ENCODE measurements around the gene PCDHGA4.
"Not testable (repeated sequence)": the region's sequence is repeated elsewhere in the genome, so short reads cannot be mapped to it uniquely, and the experiment has no call there.

Gene PCDHGA4

GRCh38 chr5:141389153-141390042, 34.6 kb downstream of the PCDHGA4 start:
- H3K9ac ChIP-seq (ENCODE audit: low read length): no peak overlapping the region
- no peak overlapping the region for H3K4me2 ChIP-seq (ENCODE audit: low read length)
- no peaks in the 10 kb centered on the region for H3K27me3 ChIP-seq (ENCODE audit: low read depth, low read length)
- H3K79me2 ChIP-seq (ENCODE audit: low read length): no peaks in the 10 kb centered on the region
- TF ChIP-seq CTCF (IDR thresholded peaks at IDR 0.05; ENCODE audit: low read depth, low read length) (no peak), EZH2phosphoT487 (IDR thresholded peaks at IDR 0.05; ENCODE audit: low read depth) (no peak)
- H3K9me3 ChIP-seq (ENCODE audit: insufficient read depth, low read length): no peaks in the 10 kb centered on the region
- no peaks in the 10 kb centered on the region for H3K36me3 ChIP-seq (replicated peaks; ENCODE audit: low read depth, low read length)
- H4K20me1 ChIP-seq (ENCODE audit: insufficient read depth, low read length): no peaks in the 10 kb centered on the region
- H3K27ac ChIP-seq (ENCODE audit: low read length): no peak overlapping the region
- no peaks in the 10 kb centered on the region for H3K4me1 ChIP-seq (ENCODE audit: low read length)
- no peak overlapping the region for H2AFZ ChIP-seq (ENCODE audit: low read depth, low read length)
- H3K4me3 ChIP-seq (ENCODE audit: low read length): no peak overlapping the region

GRCh38 chr5:141392429-141393198, 37.8 kb downstream of the PCDHGA4 start, which contains the start of gene PCDHGA8:
PCDHGA8 (plus strand) TSS chr5:141392633; CDS start chr5:141392814, 181 bp downstream.
- H3K4me2 ChIP-seq (ENCODE audit: low read length): no peak within 1 kb of the TSS
- no peaks in the 10 kb centered on the region for H3K36me3 ChIP-seq (replicated peaks; ENCODE audit: low read depth, low read length)
- TF ChIP-seq EZH2phosphoT487 (IDR thresholded peaks at IDR 0.05; ENCODE audit: low read depth): no peak
- no peak for TF ChIP-seq CTCF (IDR thresholded peaks at IDR 0.05; ENCODE audit: low read depth, low read length)
- no peaks in the 10 kb centered on the region for H3K4me1 ChIP-seq (ENCODE audit: low read length)
- no peaks in the 10 kb centered on the region for H4K20me1 ChIP-seq (ENCODE audit: insufficient read depth, low read length)
- H3K9ac ChIP-seq (ENCODE audit: low read length): no peak within 1 kb of the TSS
- H3K9me3 ChIP-seq (ENCODE audit: insufficient read depth, low read length): no peaks in the 10 kb centered on the region
- no peaks in the 10 kb centered on the region for H3K79me2 ChIP-seq (ENCODE audit: low read length)
- no peaks in the 10 kb centered on the region for H3K27me3 ChIP-seq (ENCODE audit: low read depth, low read length)
- no peak within 1 kb of the TSS for H2AFZ ChIP-seq (ENCODE audit: low read depth, low read length)
- no peak within 1 kb of the TSS for H3K27ac ChIP-seq (ENCODE audit: low read length)
- no peak within 1 kb of the TSS for H3K4me3 ChIP-seq (ENCODE audit: low read length)

GRCh38 chr5:141393267-141393666, 38.4 kb downstream of the PCDHGA4 start:
- no peaks in the 10 kb centered on the region for H3K27me3 ChIP-seq (ENCODE audit: low read depth, low read length)
- no peaks in the 10 kb centered on the region for H3K36me3 ChIP-seq (replicated peaks; ENCODE audit: low read depth, low read length)
- no peak overlapping the region for H3K27ac ChIP-seq (ENCODE audit: low read length)
- no peak overlapping the region for H3K4me2 ChIP-seq (ENCODE audit: low read length)
- no peaks in the 10 kb centered on the region for H3K79me2 ChIP-seq (ENCODE audit: low read length)
- H2AFZ ChIP-seq (ENCODE audit: low read depth, low read length): no peak overlapping the region
- H3K4me1 ChIP-seq (ENCODE audit: low read length): no peaks in the 10 kb centered on the region
- no peak overlapping the region for H3K9ac ChIP-seq (ENCODE audit: low read length)
- TF ChIP-seq CTCF (IDR thresholded peaks at IDR 0.05; ENCODE audit: low read depth, low read length) (no peak), EZH2phosphoT487 (IDR thresholded peaks at IDR 0.05; ENCODE audit: low read depth) (no peak)
- no peaks in the 10 kb centered on the region for H4K20me1 ChIP-seq (ENCODE audit: insufficient read depth, low read length)
- H3K9me3 ChIP-seq (ENCODE audit: insufficient read depth, low read length): no peaks in the 10 kb centered on the region
- no peak overlapping the region for H3K4me3 ChIP-seq (ENCODE audit: low read length)

GRCh38 chr5:141394401-141395187, 39.8 kb downstream of the PCDHGA4 start:
- not testable (repeated sequence) for H3K79me2 ChIP-seq (ENCODE audit: low read length); H4K20me1 ChIP-seq (ENCODE audit: insufficient read depth, low read length); H3K27me3 ChIP-seq (ENCODE audit: low read depth, low read length); H3K27ac ChIP-seq (ENCODE audit: low read length); H2AFZ ChIP-seq (ENCODE audit: low read depth, low read length); H3K4me3 ChIP-seq (ENCODE audit: low read length); H3K9ac ChIP-seq (ENCODE audit: low read length); H3K4me2 ChIP-seq (ENCODE audit: low read length); H3K4me1 ChIP-seq (ENCODE audit: low read length); H3K9me3 ChIP-seq (ENCODE audit: insufficient read depth, low read length); H3K36me3 ChIP-seq (replicated peaks; ENCODE audit: low read depth, low read length)

GRCh38 chr5:141397756-141398551, 43.1 kb downstream of the PCDHGA4 start, which contains the start of gene PCDHGB5:
PCDHGB5 (plus strand) TSS chr5:141397947; CDS start chr5:141398128, 181 bp downstream.
- H3K9me3 ChIP-seq (ENCODE audit: insufficient read depth, low read length); H2AFZ ChIP-seq (ENCODE audit: low read depth, low read length); H3K9ac ChIP-seq (ENCODE audit: low read length); H4K20me1 ChIP-seq (ENCODE audit: insufficient read depth, low read length); H3K79me2 ChIP-seq (ENCODE audit: low read length); H3K36me3 ChIP-seq (replicated peaks; ENCODE audit: low read depth, low read length); H3K4me1 ChIP-seq (ENCODE audit: low read length); H3K4me2 ChIP-seq (ENCODE audit: low read length); H3K27me3 ChIP-seq (ENCODE audit: low read depth, low read length); H3K27ac ChIP-seq (ENCODE audit: low read length); H3K4me3 ChIP-seq (ENCODE audit: low read length): not testable (repeated sequence)

Measured in OCI-LY3 (cell line).